GM19467 (cell line): ENCODE results near the gene DERA.
"Not testable (repeated sequence)": the region's sequence is repeated elsewhere in the genome, so short reads cannot be mapped to it uniquely, and the experiment has no call there.

ENCODE experiments used
- ATAC-seq: cut with Tn5 transposase; IDR thresholded peaks from one replicate; pipeline ENCODE4 v1.9.1; 2021; ENCODE audit warnings: mild to moderate bottlenecking, moderate library complexity; ENCODE audit not compliant: unreplicated experiment

The DERA gene

DNA sequence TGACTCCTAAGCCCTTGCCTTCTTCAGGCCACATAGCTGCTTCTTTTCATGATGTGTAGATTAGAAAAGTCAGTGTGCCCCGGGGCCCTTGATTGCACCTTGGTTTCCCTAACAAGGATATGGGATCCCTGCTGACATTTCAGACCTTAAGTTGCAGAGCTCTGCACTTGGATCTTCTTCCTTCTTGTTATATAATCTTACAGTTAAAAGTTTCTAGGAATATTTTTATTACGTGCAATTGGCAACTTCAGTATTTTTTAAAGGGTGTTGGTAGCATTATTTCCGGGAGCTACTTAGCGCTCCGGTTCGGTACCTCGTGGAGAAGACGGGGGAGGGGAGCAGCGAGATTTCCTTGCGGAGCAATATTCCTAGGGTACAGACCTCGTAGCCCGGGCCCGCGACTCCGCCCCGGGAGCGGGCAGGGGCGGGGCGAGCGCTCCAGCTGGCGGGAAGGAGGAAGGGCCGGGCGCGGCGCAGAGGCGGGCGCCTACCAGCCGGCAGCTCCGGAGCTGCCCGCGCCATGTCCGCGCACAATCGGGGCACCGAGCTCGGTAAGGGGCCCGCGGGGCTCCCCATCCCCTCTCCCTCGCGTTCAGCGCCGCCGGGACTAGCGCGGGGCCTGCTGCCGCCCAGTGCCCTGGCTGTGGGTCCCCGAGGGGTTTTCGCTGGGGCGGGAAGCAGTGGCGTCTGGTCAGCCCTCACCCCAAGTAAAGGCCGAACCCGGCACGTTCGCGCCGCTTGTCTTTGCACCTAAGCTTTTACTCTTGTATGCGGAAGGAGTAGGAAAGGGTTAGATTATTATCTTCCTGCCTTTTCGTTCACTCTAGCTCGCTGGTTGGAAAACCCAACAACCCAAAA lies at the start of gene DERA:
TSS of gene DERA (plus strand) at position 469 of the 858 bp plus-strand sequence. CDS start at position 521, 52 bp downstream.
- ATAC-seq = peak; percentile 93

DNA sequence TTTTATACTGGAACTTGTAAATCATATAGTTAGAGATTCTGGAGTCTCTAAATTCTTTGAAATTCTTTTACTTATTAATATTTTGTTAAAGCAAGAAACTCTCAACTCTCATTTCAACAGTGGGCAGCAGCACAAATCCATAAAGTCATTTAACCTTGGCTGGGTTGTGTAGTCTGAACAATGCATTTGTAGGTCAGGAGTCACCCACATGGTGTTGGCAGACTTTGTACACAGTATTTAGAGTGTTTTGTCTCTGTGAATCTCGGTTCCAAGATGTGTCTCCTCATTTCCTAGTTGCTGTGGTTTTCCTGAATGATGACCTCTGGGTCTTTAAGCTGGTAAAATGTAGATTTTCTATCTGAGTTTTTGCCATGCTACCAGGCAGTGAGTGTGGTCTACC lies 49.7 kb upstream of the DERA start:
- ATAC-seq = no peak

DNA sequence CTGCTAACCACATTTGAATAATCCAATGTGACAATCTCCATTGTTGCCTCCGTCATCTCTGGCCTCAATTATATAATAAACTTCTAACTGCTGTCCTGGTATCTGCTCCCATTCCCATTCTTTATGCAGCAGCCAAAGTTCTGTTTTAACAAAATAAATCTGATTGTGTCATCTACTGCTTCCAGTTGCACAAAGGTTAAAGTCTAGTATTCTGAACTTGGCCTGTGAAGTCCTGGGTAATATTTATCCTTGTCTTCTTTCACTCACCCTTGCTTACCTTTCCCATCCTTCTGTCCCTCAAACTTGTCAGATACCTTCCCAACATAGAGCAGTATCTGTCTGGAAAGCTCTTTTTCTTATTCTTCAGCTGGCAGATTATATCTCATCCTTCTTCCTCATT lies 48.3 kb upstream of the DERA start:
- ATAC-seq = no peak

DNA sequence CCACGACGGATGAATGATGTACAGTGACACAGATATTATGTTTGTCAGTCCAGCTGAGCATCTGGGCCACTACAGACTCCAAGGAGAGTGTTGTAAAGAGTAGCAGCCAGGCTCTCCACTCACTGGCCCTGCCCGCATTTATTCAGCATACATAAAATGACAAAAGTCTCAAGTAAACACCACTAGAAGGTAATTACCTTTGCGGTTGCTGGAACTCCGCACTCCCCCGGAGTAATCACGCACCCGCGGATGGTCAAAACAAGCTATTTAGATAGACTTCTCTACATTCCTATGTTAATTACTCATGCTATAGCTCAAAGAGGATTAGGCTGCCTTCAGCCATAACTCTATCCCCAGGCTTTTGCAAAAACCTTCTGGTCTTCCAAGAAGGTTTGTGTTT lies 47.8 kb upstream of the DERA start:
- no peak for ATAC-seq

DNA sequence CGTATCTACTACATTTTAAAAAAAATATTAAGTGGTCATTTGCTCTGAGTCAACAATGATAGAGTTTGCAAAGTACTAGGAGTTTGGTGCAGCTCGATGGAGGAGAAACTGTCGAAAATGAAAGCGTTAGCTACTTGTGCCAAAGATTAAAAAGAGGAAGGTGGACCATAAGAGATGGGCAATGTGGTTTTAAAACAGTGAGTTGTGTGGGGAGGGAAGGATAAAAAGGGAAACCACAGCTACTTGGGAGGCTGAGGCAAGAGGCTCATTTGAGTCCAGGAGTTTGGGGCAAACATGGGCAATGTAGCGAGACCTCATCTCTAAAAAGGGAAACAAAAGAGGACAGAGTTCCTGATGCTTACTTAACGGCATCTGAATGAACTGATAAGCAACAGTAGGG lies 47.1 kb upstream of the DERA start:
- peak; percentile 90 for ATAC-seq

DNA sequence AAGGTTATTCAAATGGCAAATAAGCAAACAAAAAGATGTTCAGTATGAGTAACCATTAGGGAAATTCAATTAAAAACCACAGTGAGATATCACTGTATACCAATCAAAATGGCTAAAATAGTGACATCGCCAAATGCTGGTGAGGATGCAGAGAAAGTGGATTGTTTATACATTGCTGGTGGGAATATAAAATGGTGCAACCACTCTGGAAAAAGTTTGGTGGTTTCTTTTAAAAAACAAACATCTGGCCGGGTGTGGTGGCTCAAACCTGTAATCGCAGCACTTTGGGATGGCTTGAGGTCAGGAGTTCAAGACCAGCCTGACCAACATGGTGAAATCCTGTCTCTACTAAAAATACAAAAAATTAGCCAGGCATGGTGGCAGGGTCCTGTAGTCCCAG lies 42.9 kb upstream of the DERA start:
- no peak for ATAC-seq

DNA sequence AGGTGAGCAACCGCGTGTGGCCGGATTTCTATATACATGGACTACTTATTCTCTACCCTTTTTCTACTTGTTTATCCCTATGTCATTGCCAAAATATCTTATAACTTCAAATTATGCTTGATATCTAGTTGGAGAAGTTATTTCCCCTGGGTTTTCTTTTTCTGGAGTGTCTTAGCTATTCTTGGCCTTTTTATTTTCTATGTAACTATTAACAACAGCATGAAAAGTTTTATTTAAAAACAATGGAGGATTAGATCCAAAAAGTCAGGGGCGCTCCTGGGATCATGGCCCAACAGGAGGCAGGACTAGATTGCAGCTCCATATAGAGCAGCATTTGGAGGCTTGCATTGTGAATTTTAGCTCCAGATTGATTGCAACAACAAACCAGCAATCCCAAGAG lies 37.6 kb upstream of the DERA start:
- ATAC-seq = no peak

DNA sequence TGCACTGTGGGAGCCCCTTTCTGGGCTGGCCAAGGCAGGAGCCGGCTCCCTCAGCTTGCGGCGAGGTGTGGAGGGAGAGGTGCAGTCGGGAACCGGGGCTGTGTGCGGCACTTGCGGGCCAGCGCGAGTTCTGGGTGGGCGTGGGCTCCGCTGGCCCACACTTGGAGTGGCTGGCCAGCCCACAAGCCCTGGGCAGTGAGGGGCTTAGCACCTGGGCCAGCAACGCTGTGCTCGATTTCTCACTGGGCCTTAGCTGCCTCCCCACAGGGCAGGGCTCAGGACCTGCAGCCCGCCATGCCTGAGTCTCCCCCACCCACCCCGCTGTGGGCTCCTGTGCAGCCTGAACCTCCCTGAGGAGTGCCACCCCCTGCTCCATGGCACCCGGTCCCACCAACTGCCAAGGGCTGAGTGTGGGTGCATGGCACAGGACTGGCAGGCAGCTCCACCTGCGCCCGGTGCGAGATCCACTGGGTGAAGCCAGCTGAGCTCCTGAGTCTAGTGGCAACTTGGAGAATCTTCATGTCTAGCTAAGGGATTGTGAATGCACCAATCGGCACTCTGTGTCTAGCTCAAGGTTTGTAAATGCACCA lies 36.5 kb upstream of the DERA start:
- not testable (repeated sequence) for ATAC-seq

DNA sequence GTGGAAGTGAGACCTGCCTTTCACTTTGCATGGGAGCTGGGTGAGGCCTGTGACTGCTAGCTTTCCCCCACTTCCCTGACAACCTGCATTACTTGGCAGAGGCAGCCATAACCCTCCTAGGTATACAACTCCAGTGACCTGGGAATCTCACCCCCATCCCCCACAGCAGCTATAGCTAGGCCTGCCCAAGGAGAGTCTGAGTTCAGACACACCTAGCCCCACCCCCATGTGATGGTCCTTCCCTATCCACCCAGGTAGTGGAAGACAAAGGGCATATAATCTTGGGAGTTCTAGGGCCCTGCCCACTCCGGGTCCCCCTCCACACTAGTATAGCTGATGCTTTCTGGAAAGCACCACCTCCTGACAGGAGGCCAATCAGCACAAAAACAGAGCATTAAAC lies 35.3 kb upstream of the DERA start:
- ATAC-seq = no peak

DNA sequence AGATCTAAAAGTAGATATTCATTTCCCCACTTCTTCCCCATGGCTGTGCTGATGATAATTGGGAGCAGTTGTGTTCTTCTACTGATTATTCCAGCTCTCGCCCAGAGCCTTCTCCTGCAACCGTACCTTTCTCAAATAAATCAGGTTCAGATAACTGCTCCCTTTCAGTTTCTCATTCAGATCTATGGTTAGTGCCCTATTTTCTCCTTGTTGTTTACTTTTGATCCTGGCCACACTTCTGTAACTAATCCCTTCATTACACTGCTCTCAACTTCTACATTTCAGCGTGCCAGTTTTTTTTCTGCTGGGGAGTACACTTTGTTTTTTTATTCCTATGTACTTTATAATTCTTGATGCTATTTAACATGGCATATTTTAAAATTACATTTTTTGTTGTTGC lies 31.7 kb upstream of the DERA start:
- no peak for ATAC-seq

DNA sequence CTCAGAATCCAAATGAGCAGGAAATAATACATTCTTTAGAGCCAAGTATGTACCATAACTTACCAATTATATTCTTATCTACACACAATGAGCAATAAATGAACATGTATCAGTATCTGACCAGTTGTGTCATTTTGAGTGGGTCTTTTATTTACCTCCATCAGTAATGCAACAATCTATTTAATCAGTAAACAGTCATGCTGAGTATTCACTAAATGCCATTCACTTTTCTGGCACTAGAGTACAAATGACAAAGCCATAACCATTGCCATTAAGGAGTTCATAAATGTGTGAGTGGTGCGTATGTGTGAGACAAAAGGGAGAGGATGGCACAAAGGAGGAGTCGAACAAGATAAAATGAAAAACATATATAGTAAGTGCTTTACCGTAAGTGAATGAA lies 30.4 kb upstream of the DERA start:
- no peak for ATAC-seq

DNA sequence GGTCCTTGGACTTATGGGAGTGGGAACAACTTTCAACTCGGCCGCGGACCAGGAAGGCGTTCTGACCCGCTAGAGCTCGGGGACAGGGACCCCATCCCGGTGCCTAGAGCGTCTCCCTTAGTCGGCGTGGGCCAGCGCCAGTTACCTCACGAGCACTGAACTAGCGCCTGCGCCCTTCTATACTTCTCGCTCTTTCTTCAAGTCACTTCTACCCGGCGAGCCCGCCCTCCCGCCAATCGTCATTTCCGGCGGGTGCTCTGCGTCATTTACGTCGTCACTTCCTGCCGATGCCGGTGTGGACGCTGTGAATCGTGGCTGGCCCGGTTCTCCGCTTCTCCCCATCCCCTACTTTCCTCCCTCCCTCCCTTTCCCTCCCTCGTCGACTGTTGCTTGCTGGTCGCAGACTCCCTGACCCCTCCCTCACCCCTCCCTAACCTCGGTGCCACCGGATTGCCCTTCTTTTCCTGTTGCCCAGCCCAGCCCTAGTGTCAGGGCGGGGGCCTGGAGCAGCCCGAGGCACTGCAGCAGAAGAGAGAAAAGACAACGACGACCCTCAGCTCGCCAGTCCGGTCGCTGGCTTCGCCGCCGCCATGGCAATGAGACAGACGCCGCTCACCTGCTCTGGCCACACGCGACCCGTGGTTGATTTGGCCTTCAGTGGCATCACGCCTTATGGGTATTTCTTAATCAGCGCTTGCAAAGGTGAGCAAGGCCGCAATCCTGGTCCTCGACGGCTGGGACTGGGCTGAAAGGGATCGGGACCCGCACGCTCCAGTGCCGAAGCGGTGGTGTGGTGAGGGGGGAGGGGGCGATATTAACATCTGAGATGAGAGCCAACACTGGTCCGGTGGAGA lies 28.8 kb upstream of the DERA start, which contains the start of gene STRAP:
TSS of gene STRAP (plus strand) at position 270 of the 854 bp plus-strand sequence. CDS start at position 591, 321 bp downstream.
- peak; percentile 98 for ATAC-seq

DNA sequence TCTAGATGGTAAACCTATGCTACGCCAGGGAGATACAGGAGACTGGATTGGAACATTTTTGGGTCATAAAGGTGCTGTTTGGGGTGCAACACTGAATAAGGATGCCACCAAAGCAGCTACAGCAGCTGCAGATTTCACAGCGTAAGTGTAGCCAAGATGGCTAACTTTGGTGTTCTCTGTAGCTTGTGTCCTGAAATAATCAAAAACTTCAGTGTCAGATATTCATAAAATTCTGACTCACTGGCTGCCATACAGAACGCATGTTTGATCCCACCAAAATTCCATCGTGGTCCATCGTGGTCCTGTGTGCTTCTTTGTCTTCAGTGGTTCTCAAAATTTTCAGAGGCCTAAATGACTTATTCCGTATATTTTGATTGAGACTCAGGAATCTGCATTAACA lies 27.6 kb upstream of the DERA start:
- ATAC-seq = no peak

DNA sequence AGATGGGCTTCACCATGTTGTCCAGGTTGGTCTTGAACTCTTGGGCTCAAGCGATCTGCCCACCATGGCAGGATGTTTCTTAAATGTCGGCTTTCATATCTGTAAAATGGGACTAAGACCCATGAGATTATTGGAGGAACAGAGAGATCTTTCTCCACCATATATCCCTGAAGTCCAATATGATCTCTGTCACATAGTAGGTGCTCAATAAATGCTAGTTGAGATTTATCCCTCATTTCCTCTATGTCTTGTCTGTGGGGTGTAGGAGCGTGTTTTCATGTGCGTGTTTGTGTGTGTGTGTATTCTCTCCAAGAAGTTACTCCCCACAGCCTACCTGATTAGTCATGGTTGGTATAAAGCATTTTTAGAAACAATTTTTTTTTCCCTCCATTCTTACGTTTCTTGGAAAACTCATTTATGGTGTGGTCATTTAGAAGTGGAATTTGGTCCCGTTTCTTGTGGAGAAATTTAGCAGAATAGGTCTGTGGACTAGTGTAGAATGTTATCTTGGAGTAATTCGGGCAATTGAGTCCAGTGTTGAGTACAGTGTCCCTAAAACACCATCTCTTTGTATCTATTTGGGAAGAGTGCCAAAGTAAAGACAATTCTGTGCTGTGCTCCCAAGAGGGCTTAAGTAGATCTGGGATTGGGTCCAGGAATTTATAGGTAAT lies 24.6 kb upstream of the DERA start:
- no peak for ATAC-seq

DNA sequence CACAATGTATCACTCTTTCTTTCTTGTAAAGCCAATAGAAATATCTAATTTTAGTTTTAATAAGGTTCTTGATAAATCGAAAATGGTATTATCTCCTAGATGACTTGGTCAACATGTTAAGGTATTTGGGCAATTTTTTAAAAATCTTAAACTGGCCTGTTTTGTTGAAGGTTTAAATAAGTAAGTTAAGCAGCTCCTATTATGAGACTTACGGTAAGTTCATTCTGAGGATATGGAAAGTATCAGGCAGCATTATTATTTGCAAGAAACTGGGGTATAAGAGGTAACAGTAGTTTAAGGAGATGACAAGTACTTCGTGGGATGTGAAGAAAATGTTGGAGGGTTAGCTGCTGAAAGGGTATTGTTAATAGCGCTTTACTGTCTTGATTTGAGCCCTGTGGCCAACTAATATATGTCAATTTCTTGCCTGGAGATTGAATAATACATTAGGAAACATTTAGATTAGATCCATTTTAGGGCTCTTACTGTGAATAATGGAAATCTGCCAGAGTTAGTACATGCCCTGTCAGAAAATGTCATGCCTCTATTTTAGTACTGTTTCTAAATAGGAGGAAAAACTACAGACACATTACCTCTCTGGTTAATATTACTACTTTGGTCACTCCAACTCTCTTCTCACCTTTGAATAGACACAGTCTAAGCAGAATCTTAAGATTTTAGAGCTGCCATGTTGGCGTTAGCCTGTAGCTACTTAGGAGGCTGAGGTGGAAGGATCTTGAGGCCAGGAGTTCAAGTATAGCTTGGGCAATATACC lies 23.9 kb upstream of the DERA start:
- ATAC-seq = no peak

DNA sequence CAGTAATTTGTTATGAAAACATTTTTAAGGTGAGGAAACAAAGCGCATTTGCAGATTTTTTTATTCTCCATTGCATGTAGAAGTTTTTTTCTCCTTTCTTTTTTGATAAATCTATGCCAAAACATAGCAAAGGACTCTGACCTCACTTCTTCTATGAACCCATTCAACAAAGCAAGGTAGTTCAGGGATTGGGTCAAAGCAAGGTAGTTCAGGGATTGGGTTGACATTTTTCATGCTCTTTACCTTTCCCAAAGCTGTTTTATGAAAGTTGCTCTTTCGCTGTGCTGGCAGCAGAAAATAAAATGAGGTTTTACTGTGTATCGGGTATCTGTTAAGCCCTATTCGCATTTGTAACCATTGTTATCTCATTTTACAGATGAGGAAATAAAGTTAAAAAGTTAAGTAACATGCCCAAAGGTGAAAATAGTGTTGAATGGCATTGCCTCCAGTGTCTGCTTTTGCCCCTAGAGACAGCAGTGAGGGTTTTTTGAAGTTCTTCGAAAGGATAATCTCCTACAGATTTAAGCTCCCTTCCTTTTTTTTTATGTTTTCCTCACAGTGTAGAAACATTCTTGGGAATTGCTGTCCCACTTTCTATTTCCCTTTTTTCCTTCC lies 18.4 kb upstream of the DERA start:
- no peak for ATAC-seq

DNA sequence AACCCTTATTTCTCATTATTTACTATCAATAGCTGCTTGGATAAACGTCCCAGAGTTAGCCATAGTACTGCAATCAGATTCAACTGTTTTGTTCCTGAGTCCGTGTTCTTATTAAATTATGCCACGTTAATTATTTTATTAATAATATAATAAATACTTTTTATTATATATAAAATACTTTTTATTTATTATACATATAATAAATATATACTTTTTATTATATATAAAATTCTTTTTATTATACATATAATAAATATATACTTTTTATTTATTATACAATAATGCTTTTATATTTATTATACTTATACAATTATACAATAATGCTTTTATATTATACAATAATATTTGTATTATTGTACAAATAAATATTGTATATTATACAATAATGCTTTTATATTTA lies 17.9 kb upstream of the DERA start:
- no peak for ATAC-seq

DNA sequence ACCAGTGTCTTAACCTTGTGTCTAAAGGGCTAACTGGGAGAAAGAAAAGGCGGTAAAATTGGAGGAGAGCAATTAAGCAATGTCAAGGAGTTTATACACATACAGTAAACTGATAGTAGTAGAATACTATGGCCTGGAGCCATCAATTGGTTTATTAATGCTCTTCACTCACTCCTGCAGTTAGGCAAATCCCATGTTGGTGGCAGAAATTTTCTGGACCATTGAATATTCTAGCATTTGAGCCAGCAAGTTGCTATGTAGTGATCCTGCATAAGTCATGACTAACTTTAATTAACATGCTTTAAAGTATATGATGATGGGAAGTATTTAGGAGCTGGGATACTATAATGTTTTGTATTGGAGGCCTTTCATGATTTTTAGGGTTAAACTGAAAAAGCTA lies 14.3 kb upstream of the DERA start:
- no peak for ATAC-seq

DNA sequence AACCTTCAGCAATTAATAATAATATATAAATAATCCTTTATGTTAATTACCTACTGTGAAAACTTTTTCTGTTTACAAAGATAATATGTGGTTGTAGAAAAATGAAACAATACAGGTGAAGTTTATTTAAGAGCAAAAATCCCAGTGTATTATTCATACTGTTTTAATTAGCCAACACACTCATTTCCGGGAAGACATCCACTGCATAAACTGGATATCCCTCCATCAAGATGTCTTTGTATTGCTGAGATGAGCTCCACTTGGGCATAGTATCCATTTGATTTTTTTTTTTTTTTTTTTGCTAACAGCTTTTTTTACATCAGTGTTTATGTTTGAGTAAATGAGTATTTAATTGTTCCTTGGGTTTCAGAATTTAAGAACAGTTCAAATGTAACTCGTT lies 13.7 kb upstream of the DERA start:
- ATAC-seq = no peak
